ENCODE measurements around the gene HOXA11. TPM values are rescaled to one million over a fixed set of nuclear protein-coding genes. Genes with fewer than 3 reads are reported as not detected.

Gene HOXA11
- total RNA-seq, 1 donor from 2014 or later, result not detected

DNA sequence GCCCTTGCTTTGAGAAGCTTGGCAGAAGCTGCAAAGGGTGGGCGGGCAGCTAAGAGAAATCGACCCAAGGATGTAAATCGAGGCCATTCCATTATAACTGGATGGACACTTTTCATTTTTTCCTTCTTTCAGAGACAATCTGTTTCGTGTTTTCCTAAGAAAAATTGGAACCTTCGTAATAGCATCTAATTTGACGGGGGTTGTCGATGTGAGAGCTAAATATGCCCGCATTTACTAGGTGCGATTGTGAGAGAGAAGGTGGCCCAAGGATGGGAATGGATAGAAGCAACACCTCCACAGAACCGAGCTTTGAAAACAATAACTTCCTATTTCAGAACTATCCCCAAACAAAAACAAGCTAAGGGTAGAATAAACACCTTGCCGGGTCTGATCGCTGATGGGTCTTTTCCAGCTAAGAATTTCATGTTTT lies 53.6 kb downstream of the HOXA11 start:
- Mint-ChIP-seq H3K27ac (ENCODE audit: unreplicated experiment) (no peak overlapping the region), H3K9me3 (ENCODE audit: unreplicated experiment) (no peaks in the 10 kb centered on the region), H3K4me3 (ENCODE audit: unreplicated experiment) (no peak overlapping the region), H3K27me3 (ENCODE audit: unreplicated experiment) (peaks cover 90% of the 10 kb centered on the region), H3K4me1 (ENCODE audit: unreplicated experiment) (peaks cover 2% of the 10 kb centered on the region), H3K36me3 (ENCODE audit: unreplicated experiment) (no peaks in the 10 kb centered on the region)
- DNase-seq (ENCODE audit: extremely low spot score, unreplicated experiment), result no peak
- TF ChIP-seq, protein P1, sequence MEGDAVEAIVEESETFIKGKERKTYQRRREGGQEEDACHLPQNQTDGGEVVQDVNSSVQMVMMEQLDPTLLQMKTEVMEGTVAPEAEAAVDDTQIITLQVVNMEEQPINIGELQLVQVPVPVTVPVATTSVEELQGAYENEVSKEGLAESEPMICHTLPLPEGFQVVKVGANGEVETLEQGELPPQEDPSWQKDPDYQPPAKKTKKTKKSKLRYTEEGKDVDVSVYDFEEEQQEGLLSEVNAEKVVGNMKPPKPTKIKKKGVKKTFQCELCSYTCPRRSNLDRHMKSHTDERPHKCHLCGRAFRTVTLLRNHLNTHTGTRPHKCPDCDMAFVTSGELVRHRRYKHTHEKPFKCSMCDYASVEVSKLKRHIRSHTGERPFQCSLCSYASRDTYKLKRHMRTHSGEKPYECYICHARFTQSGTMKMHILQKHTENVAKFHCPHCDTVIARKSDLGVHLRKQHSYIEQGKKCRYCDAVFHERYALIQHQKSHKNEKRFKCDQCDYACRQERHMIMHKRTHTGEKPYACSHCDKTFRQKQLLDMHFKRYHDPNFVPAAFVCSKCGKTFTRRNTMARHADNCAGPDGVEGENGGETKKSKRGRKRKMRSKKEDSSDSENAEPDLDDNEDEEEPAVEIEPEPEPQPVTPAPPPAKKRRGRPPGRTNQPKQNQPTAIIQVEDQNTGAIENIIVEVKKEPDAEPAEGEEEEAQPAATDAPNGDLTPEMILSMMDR (IDR thresholded peaks at IDR 0.05), result no peak

Small RNA genes lying within 50 kb of the gene (microRNA-seq; reads per million reads assigned to microRNA genes)
- 1.6 reads per million for gene MIR196B (ENCODE audit: unreplicated experiment)

Other genes starting within 250 kb of the HOXA11 start
- gene HOXA1, start 89.2 kb downstream of the HOXA11 start, total RNA-seq, result not detected in 2 replicates
- gene HOXA2, start 82.5 kb downstream of the HOXA11 start, total RNA-seq, result not detected in 2 replicates
- not detected in 2 replicates for gene HOXA4, start 54.5 kb downstream of the HOXA11 start, total RNA-seq
- not detected in 2 replicates for gene HOXA5, start 41.6 kb downstream of the HOXA11 start, total RNA-seq
- not detected in 2 replicates for gene HOXA6, start 37.5 kb downstream of the HOXA11 start, total RNA-seq
- not detected in 2 replicates for gene HOXA3, start 32.6 kb downstream of the HOXA11 start, total RNA-seq
- gene HOXA7, start 28.6 kb downstream of the HOXA11 start, total RNA-seq, result not detected in 2 replicates
- gene HOXA9, start 19.7 kb downstream of the HOXA11 start, total RNA-seq, result not detected in 2 replicates
- gene HOXA10, start 10.9 kb downstream of the HOXA11 start, total RNA-seq, result not detected in 2 replicates
- gene HOXA13, start 14.9 kb upstream of the HOXA11 start, total RNA-seq, result not detected in 2 replicates
- not detected in 2 replicates for gene EVX1, start 57.6 kb upstream of the HOXA11 start, total RNA-seq